GM21528 (cell line): ENCODE data around the gene CTRB1.
"Not testable (repeated sequence)": the region's sequence is repeated elsewhere in the genome, so short reads cannot be mapped to it uniquely, and the experiment has no call there.

Experiments used
- ATAC-seq: cut with Tn5 transposase; IDR thresholded peaks from one replicate; pipeline ENCODE4 v1.9.1; 2021; ENCODE audit warnings: mild to moderate bottlenecking, moderate library complexity; ENCODE audit not compliant: unreplicated experiment, low FRiP score

CTRB1 gene

GRCh38 chr16:75203667-75204409 lies 14.9 kb upstream of the CTRB1 start:
- no peak for ATAC-seq

- ATAC-seq = no peak
Measured at GRCh38 chr16:75204410-75204758, 14.4 kb upstream of the CTRB1 start.

DNA sequence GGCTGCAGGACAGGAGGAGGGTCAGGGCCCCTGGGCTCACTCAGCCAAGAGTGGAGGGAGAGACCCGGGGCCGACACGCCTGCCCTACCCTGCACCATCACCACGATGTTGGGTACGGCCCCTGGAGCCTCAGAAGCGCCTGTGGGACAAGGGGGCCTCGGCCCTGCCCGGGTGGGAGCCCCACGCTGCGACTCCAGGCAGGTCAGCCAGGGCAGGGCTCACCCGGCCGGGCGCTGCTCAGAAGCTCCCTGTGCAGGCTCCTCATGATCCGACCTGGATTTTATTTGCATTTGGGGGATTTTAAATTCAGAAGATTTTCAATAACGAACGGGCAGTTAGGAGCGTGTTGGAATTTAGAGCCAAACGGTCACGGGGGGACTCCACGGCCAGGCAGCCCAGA lies 13.9 kb upstream of the CTRB1 start:
- ATAC-seq = not testable (repeated sequence)

GRCh38 chr16:75205438-75205837 lies 13.3 kb upstream of the CTRB1 start:
- not testable (repeated sequence) for ATAC-seq

DNA sequence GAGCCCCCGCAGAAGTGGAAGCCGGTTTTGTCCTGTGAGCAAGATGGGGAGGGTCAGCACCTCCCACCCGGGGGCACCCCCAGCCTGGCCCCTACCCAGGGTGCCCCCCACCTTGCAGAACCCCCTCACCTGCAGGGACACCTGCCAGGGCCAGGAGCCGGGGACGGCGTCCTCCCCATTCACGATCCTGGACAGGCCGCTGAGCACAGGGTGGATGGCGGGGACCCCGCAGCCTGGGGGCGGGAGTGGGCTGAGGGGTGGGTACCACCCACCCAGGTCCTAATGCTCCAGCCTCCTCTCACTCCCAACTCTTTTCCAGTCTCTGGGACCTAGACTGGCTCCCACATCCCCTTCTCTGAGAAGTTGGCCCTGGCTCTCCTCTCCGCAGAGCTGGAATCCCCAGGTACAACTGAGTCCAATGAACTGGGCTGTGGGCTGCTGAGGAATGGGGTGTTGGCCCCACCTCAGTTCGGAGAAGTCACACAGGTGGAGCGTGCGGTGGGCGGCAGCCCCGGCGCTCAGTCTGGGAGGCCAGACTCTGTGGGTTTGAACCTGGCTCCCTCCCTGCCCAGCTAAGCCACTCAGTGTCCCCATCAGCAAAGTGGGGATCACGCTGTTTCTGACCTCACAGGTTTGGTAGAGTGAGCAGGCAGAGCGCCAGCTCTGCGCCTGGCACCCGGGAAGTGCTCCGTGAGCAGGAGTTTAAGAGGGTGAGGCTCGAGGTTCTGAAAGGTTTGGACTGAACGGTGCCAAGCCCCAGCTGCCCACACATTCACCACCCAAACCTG lies 12.6 kb upstream of the CTRB1 start:
- not testable (repeated sequence) for ATAC-seq

- ATAC-seq = no peak
Measured at GRCh38 chr16:75206749-75207451, 11.9 kb upstream of the CTRB1 start, which contains the start of gene CTRB2. Gene CTRB2, minus strand, starts transcription at chr16:75207161. Its CDS starts 20 bp downstream, at chr16:75207141.

DNA sequence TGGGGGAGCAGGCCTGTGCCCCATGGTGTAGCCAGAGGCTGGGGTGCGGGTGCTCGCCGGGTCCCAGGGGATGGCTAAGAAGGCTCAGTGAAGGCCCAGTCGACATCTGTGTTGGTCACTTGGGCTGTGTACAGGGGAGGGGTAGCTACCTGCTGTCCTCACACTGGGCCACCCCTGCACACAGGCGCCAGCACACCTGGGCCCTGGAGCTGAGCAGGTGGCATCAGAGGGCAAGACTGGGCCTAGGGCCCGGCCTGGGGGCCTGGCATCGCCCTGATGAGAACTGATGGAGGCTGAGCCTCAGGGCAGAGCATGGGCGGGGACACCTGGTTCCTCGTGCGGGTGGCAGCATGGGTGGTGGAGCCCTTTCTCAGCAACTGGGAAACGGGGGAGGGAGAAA lies 11.0 kb upstream of the CTRB1 start:
- ATAC-seq = no peak

- ATAC-seq = no peak
Measured at GRCh38 chr16:75208242-75208825, 10.5 kb upstream of the CTRB1 start.

DNA sequence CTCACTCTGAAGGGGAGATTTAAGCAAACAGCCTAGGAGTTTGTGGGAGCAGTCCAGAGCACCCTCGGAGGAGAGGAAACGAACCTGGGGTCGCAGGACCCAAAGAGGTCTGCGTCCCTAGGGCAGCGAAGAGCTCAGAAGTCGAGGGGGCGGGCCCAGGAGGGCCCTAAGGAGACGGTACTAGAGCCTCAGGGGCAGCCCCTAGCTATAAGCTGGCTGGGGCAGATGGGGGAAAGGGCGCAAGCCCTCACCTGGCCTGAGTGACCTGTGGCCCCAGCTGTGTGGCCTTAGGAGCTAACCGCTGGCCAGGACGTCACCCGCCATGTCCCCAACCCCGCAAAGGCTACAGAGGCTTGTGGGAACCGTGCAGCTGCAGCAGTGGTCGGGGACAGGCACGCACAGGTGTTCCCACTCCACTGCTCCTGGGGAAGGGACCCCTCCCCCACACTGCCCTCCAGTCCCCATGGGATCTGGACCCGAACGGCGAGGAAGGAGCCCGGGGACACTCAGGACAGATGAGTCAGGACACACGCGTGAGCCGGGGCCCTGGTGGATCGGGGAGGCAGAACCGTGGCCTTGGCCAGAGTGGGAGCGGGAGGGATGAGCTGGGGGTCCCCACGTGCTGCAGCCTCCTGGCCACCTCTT lies 9.8 kb upstream of the CTRB1 start:
- no peak for ATAC-seq

- ATAC-seq = not testable (repeated sequence)
Measured at GRCh38 chr16:75209514-75209913, 9.3 kb upstream of the CTRB1 start.

DNA sequence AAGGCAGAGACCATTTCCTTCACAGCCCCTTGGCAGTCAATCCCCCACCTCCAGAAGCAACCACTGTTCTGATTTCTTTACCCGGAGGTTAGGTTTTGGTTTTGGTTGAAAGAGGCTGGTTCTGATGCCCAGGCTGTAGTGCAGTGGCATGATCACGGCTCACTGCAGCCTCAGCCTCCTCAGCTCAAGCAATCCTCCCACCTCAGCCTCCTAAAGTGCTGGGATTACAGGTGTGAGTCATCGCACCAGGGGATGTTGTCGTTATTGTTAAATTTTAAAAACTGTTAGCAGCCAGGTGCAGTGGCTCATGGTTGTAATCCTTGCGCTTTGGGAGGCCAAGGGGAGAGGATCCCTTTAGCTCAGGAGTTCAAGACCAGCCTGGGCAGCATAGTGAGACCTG lies 8.8 kb upstream of the CTRB1 start:
- no peak for ATAC-seq

DNA sequence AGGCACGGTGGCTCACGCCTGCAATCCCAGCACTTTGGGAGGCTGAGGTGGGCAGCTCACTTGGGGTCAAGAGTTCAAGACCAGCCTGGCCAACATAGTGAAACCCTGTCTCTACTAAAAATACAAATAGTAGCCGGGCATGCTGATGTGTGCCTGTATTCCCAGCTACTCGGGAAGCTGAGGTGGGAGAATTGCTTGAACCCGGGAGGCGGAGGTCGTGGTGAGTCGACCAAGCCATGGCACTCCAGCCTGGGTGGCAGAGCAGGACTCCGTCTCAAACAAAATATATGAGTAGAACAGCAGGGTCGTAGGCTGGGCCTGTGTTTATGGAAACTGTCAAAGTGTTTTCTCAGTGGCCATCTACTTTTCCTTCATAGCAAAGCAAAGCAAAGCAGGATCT lies 7.5 kb upstream of the CTRB1 start:
- not testable (repeated sequence) for ATAC-seq

DNA sequence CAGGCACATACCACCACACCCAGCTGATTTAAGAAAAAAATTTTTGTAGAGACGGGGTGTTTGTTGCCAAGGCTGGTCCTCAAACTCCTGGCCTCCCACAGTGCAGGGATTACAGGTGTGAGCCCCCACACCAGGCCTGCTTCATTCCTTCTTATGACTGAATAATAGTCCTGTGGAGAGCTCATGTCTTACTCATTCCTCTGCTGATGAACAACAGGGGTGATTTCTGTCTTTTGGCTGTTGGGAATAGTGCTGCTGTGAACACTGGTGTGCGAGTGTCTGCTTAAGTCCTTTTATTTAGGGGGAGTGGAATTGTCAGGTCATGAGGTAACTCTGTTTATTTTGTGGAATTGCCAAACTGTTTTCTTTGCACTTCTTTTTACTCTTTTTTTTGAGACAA lies 2.7 kb upstream of the CTRB1 start:
- ATAC-seq = no peak

DNA sequence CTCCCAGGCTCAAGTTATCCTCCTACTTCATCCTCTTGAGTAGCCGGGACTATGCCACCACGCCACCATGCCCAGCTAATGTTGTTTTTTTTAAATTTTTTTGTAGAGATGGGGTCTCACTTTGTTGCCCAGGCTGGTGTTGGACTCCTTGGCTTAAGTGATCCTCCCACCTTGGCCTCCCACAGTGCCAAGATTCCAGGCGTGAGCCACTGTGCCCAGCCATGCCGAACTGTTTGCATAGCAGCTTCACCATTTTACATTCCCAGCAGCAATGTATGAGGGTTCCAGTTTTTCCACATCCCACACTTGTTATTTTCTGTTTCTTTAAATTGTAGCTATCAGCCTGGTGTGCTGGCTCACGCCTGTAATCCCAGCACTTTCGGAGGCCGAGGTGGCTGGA lies 2.2 kb upstream of the CTRB1 start:
- no peak for ATAC-seq

GRCh38 chr16:75217389-75217851 lies 1.4 kb upstream of the CTRB1 start:
- ATAC-seq = no peak

- ATAC-seq = no peak
Measured at GRCh38 chr16:75219088-75219487, 300 bp downstream of the CTRB1 start.

GRCh38 chr16:75219838-75220237 lies 1.1 kb downstream of the CTRB1 start:
- ATAC-seq = no peak

- no peak for ATAC-seq
Measured at GRCh38 chr16:75222271-75222783, 3.5 kb downstream of the CTRB1 start.

DNA sequence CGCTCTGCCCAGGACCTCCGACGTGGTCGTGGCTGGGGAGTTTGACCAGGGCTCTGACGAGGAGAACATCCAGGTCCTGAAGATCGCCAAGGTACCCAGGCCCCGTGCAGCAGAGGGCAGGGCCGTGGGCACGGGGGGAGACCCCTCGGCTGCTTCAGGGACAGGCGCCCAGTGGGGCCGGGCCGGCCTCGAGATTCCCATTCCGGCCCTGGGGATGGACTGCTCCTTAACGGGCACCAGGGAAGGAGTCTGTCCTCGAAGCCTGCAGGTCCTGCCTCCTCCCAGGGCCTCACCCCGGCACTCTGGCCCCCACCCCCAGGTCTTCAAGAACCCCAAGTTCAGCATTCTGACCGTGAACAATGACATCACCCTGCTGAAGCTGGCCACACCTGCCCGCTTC lies 4.3 kb downstream of the CTRB1 start:
- ATAC-seq = not testable (repeated sequence)
